GM21423 (cell line): ENCODE data around the gene MBD3L1.
A peak's percentile ranks its signal among the peaks of the same experiment; 100 is the strongest.

Experiments used
- ATAC-seq: cut with Tn5 transposase; IDR thresholded peaks from one replicate; pipeline ENCODE4 v1.9.1; 2021; ENCODE audit warnings: mild to moderate bottlenecking, moderate library complexity; ENCODE audit not compliant: unreplicated experiment

MBD3L1 gene

GRCh38 chr19:8832132-8833021 is at the start of gene MBD3L1, which contains the start of gene ZNF558:
TSS of gene MBD3L1 (plus strand) at chr19:8832377. CDS start at chr19:8842679, 10,302 bp downstream.
TSS of gene ZNF558 (minus strand) at chr19:8832304. CDS start at chr19:8822659, 9,645 bp downstream.
- ATAC-seq, result peak; percentile 83

- ATAC-seq, result no peak
Measured at GRCh38 chr19:8794823-8795222, 37.4 kb upstream of the MBD3L1 start.

DNA sequence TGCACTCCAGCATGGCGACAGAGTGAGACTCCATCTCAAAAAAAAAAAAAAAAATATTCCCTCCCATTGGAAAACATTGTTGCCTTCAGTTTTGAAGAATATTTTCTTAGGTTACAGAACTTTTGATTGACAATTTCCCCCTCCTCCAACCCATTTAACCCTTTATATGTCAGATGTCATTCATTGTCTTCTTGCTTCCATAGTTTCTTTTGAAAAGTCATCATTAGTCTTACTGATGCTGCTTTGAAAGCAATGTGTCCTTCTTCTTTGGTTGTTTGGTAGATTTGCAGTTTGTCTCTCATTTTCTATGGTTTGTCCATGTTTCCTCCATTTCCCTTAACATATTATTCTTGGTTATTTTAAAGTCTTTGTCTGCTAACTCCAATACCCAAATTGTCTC is 25.5 kb upstream of the MBD3L1 start:
- ATAC-seq, result no peak

GRCh38 chr19:8811315-8812172 is 20.6 kb upstream of the MBD3L1 start:
- ATAC-seq, result no peak

DNA sequence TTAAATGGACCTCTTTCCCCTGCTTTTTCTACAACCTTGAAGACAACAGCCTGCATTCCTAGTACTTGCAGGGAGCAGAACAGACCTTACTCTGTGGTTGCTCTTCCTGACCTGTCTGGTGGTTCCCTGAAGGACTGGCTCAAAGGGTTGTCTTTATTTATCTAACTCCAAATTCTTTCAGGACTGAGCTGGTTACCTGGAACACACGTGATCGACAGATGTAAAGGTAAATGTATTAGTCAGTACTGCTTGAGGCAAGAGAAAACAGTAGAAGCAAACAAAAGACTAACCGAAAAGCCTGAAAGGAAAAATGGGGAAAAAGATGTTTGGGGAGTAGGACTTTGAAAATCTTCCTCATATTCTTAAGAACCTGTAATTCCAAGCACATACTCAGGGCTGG is 18.0 kb upstream of the MBD3L1 start:
- no peak for ATAC-seq

DNA sequence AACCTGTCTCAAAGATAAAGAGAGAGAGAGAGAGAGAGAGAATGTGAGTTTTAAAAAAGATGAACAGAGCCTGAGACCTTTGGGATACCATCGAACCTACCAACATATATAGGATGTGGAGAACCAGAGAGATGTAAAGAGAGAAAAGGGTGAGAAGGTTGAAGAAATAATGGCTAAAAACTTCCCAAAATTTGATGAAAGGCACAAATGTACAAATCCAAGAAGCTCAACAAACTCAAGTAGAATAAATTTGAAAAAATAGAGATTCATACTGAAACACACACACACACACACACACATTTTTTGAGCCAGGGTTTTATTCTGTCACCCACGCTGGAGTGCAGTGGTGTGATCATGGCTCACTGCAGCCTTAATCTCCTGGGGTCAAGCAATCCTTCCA is 16.4 kb upstream of the MBD3L1 start:
- no peak for ATAC-seq

DNA sequence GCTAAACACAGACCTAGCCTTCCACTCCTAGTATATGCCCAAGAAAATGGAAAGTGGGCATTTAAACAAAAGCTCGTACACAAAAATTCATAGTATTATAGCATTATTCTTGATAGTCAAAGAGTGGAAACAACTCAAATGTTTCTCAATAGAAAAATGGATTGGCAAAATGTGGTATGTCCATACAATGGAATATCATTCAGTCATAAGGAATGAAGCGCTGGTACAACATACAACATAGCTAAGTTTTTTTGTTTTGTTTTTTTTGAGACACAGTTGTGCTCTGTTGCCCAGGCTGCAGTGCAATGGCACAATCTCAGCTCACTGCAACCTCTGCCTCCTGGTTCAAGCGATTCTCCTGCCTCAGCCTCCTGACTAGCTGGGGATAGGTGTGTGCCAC is 11.9 kb upstream of the MBD3L1 start:
- no peak for ATAC-seq

- no peak for ATAC-seq
Measured at GRCh38 chr19:8821748-8822241, 10.4 kb upstream of the MBD3L1 start.

DNA sequence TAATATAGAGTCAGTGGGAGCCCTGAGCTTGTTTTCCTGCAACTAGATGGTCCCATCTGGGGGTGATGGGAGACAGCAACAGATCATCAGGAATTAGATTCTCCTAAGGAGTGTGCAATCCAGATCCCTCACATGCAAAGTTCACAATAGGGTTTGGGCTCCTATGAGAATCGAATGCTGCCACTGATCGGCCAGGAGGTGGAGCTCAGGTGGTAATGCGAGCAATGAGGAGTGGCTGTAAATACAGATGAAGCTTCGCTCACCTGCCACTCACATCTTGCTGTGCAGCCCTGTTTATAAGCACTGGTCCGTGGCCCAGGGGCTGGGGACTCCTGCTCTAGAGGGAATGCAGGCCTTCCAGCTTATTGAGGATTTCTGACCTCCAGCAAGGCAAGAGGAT is 5.8 kb upstream of the MBD3L1 start:
- ATAC-seq, result no peak

GRCh38 chr19:8827277-8827676 is 4.9 kb upstream of the MBD3L1 start:
- no peak for ATAC-seq

DNA sequence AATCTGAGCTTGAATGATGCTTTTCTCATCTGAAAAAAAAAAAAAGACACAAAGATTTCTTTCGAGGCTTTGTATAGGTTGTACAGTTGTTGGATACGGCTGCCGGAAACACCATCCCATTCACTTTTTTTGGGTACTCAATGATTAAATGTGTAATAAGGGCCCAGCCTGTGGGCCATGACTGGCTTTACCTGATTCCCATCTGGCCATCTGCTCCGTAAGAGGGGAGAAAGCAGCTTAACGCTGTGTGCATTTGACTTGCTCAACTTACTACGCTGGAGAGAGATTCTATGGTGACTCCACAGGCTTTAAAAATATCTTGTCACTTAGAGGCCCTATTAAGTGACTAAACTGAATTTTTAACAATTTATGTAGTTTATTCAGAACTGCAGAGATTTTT is 804 bp upstream of the MBD3L1 start:
- no peak for ATAC-seq

DNA sequence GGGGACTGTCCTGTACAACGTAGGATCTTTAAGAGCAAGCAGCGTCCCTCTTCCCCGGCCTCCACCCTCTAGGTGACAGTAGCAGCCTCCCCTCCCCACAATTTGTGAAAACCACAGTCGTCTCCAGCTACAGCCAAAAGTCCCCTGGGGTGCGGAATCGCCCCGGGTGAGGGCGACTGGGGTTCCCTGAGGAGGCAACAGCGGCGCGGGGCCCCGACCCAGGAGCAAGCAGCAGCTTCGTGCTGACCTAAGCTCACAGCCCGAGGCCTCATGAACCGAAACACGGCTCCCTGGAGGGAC is 395 bp upstream of the MBD3L1 start:
- no peak for ATAC-seq

DNA sequence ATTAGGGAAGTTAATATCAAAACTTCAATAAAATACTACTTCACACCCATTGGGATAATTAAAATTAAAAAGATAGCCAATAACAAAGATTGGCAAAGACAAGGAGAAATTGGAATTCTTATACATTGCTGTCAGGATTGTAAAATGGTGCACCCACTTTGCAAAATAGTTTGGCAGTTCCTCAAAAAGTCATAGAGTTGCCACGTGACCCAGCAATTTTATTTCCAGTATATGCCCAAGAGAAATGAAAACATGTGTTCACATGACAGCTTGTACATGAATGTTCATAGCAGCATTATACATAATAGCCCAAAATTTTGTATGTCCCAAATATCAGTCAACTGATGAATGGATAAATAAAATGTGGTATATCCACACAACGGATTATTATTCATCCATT is 3.3 kb downstream of the MBD3L1 start:
- ATAC-seq, result no peak

DNA sequence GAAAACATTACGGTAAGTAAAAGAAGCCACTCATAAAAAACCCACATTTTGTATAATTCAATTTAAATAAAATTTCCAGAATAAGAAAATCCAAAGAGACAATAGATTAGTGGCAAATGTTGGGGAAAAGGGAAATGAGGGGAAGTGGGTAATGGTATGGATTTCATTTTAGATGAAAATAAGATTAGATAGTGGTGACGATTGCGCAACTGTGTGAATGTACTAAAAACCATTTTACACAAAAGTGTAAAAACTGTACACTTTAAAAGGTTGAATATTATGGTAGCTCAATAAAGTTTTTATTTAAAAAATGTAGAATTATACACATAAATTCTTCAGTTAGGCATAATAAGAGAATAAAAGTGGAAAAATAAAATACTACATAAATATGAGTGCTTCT is 3.7 kb downstream of the MBD3L1 start:
- no peak for ATAC-seq

GRCh38 chr19:8840708-8841107 is 8.5 kb downstream of the MBD3L1 start:
- ATAC-seq, result no peak

DNA sequence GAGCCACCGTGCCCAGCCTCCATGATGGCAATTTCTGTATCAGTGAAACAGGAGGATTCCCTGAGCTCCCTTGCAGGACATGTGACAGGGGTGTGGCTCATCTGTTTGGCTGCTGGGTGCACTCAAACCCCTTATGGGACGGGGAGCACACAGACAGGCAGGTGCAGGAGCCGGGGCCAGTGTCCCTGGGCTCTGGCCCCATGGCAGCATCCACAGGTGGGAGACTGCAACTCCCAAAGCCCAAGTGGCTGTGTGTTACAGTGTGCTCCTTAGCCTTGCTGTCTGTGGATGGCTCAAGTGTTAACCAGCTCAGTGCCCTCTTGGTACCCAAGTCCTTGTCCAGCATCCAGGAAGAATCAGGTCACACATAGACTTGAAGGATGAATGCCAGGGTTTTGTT is 14.6 kb downstream of the MBD3L1 start:
- ATAC-seq, result no peak

GRCh38 chr19:8849232-8849631 is 17.1 kb downstream of the MBD3L1 start:
- no peak for ATAC-seq

GRCh38 chr19:8850488-8850887 is 18.3 kb downstream of the MBD3L1 start:
- no peak for ATAC-seq

DNA sequence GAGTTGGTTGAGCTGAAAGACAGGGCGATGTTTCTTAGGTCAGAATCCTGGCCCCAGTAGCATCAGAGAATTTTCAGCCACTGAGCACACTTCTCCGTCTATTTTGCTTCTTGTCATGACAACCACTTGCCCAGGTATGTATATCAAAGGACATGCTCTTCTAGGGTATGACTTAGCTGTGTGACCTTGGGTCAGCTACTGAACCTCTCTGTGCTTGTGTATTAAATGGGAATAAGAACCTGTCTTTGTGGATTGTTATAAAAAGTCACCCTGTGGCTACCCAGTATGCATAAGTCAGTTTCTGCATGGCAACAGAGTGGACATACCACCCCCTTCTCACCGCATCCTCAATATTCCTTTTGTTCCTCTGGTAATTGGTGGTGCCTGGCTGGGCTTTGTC is 26.1 kb downstream of the MBD3L1 start:
- ATAC-seq, result no peak

GRCh38 chr19:8866344-8866743 is 34.2 kb downstream of the MBD3L1 start:
- ATAC-seq, result no peak

- no peak for ATAC-seq
Measured at GRCh38 chr19:8877854-8878705, 45.9 kb downstream of the MBD3L1 start.
